K562 (cell line): ENCODE data around the gene APBA2. TPM values are rescaled to one million over a fixed set of nuclear protein-coding genes. Genes with fewer than 3 reads are reported as not detected.

Experiments
- ATF7 ChIP-seq: fragments of 450-650 bp; IDR thresholded peaks from 2 replicates; pipeline ENCODE4 v1.7.1; 2014; ENCODE audit warnings: mild to moderate bottlenecking, moderate library complexity
- CHD4 ChIP-seq: fragments of 200-600 bp; sonication (generic); IDR thresholded peaks from 3 replicates; pipeline ENCODE4 v1.6.1; 2012; ENCODE audit warnings: low read depth, mild to moderate bottlenecking, mixed read lengths, low read length, inconsistent platforms; ENCODE audit not compliant: insufficient read depth, insufficient replicate concordance, poor library complexity, severe bottlenecking
- NRF1 ChIP-seq, 2 experiments: fragments of 450-650 bp; IDR thresholded peaks in 1 of 2; conservative IDR thresholded peaks in 1 of 2; 2 replicates each; pipeline ENCODE4 v1.6.1; 2014; ENCODE audit warnings: mild to moderate bottlenecking in 2 of 2
- POLR2A ChIP-seq: fragments of 450-650 bp; conservative IDR thresholded peaks from 2 replicates; pipeline ENCODE4 v1.6.1; 2016
- RAD51 ChIP-seq: fragments of 450-650 bp; IDR thresholded peaks from 2 replicates; pipeline ENCODE4 v1.7.1; 2016; ENCODE audit warnings: low read depth, mild to moderate bottlenecking, borderline replicate concordance
- RBBP5 ChIP-seq: fragments of 200-600 bp; sonication (generic); IDR thresholded peaks from 2 replicates; pipeline ENCODE4 v1.6.1; 2012; ENCODE audit warnings: borderline replicate concordance, mild to moderate bottlenecking, low read length, control low read depth, inconsistent platforms; ENCODE audit not compliant: insufficient read depth, poor library complexity, severe bottlenecking
- SIN3A ChIP-seq, 2 experiments: fragments of 150-350 bp in 1 of 2; IDR thresholded peaks; 2 replicates each; pipeline ENCODE4 v1.6.1; 2011 to 2016; ENCODE audit warnings: borderline replicate concordance in 2 of 2, low read depth in 2 of 2, low read length in 2 of 2, mild to moderate bottlenecking in 2 of 2, moderate library complexity in 2 of 2; ENCODE audit not compliant: control insufficient read depth in 1 of 2
- ZBTB17 ChIP-seq: fragments of 450-650 bp; formaldehyde crosslinking; IDR thresholded peaks from 2 replicates; pipeline ENCODE4 v1.4.0; 2020; ENCODE audit warnings: mild to moderate bottlenecking
- ZNF318 ChIP-seq, 2 experiments: fragments of 450-650 bp; IDR thresholded peaks; 2 replicates each; pipeline ENCODE4 v1.6.1; 2016; ENCODE audit warnings: mild to moderate bottlenecking in 2 of 2, borderline replicate concordance in 1 of 2, low read depth in 1 of 2, moderate library complexity in 1 of 2
- polyA plus RNA-seq, 8 experiments: library from polyadenylated mRNA; depleted of rRNA in 4 of 8; stranded (reverse) in 5 of 8; unstranded in 3 of 8; fragments of >200 nt; fragmentation: Nextera tagmentation in 2 of 8; fragmentation: Illumina TruSeq in 1 of 8; extraction: Ambion mirVana in 2 of 8; extraction: Trizol in 1 of 8; gene quantifications; 2 replicates each; pipeline versions ENCODE4 v1.2.1 to v1.2.3, GENCODE V29; 2011 to 2014; ENCODE audit warnings: inconsistent platforms in 1 of 8, missing spikeins in 1 of 8
- total RNA-seq, 7 experiments: library from RNA; depleted of rRNA in 6 of 7; stranded (reverse); fragments of >200 nt in 6 of 7; fragmentation: Illumina TruSeq in 2 of 7; extraction: Trizol in 2 of 7; gene quantifications; 2 replicates each; pipeline versions ENCODE4 v1.2.1 to v1.2.3, GENCODE V29; 2011 to 2021; ENCODE audit warnings: low replicate concordance in 1 of 7
- TF ChIP-seq, protein P1 (sequence below): sonication (generic); formaldehyde crosslinking; IDR thresholded peaks from 2 replicates; pipeline ENCODE4 v1.8.0; 2023; ENCODE audit warnings: mild to moderate bottlenecking, missing genetic modification reagents
- TF ChIP-seq, protein P2 (sequence below): fragments of 200-800 bp; sonication (Bioruptor generic); IDR thresholded peaks from 2 replicates; pipeline ENCODE4 v1.6.1; 2016; ENCODE audit warnings: missing genetic modification characterization, missing compliant biosample characterization

Gene APBA2
- total and polyA plus RNA-seq, 9 of the 15 experiments (the other 6 are each of a cell fraction or from before 2014, with no cell fraction given): 0.24 to 40.9 (median 25.2) TPM

- TF ChIP-seq ZNF318 (IDR thresholded peaks at IDR 0.05; ENCODE audit: borderline replicate concordance in 1 of 2, low read depth in 1 of 2) (no peak), RBBP5 (peak; percentile 75), ZBTB17 (CRISPR knock-in tag) (no peak), CHD4 (no peak), NRF1 (conservative IDR thresholded peaks at IDR 0.05 in 1 of 2, IDR thresholded peaks at IDR 0.05 in 1 of 2) (peak; percentile 52 to 59), RAD51 (no peak), SIN3A (IDR thresholded peaks at IDR 0.05; ENCODE audit: borderline replicate concordance in 2 of 2, control insufficient read depth in 1 of 2, low read depth in 2 of 2, low read length in 2 of 2) (0 out of 4 replicates have a peak, but pooled peaks of 1 of the 2 experiments have one; percentile 1), POLR2A (no peak), ATF7 (no peak)
- TF ChIP-seq, protein P1, sequence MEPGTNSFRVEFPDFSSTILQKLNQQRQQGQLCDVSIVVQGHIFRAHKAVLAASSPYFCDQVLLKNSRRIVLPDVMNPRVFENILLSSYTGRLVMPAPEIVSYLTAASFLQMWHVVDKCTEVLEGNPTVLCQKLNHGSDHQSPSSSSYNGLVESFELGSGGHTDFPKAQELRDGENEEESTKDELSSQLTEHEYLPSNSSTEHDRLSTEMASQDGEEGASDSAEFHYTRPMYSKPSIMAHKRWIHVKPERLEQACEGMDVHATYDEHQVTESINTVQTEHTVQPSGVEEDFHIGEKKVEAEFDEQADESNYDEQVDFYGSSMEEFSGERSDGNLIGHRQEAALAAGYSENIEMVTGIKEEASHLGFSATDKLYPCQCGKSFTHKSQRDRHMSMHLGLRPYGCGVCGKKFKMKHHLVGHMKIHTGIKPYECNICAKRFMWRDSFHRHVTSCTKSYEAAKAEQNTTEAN: no peak
- TF ChIP-seq, protein P2, sequence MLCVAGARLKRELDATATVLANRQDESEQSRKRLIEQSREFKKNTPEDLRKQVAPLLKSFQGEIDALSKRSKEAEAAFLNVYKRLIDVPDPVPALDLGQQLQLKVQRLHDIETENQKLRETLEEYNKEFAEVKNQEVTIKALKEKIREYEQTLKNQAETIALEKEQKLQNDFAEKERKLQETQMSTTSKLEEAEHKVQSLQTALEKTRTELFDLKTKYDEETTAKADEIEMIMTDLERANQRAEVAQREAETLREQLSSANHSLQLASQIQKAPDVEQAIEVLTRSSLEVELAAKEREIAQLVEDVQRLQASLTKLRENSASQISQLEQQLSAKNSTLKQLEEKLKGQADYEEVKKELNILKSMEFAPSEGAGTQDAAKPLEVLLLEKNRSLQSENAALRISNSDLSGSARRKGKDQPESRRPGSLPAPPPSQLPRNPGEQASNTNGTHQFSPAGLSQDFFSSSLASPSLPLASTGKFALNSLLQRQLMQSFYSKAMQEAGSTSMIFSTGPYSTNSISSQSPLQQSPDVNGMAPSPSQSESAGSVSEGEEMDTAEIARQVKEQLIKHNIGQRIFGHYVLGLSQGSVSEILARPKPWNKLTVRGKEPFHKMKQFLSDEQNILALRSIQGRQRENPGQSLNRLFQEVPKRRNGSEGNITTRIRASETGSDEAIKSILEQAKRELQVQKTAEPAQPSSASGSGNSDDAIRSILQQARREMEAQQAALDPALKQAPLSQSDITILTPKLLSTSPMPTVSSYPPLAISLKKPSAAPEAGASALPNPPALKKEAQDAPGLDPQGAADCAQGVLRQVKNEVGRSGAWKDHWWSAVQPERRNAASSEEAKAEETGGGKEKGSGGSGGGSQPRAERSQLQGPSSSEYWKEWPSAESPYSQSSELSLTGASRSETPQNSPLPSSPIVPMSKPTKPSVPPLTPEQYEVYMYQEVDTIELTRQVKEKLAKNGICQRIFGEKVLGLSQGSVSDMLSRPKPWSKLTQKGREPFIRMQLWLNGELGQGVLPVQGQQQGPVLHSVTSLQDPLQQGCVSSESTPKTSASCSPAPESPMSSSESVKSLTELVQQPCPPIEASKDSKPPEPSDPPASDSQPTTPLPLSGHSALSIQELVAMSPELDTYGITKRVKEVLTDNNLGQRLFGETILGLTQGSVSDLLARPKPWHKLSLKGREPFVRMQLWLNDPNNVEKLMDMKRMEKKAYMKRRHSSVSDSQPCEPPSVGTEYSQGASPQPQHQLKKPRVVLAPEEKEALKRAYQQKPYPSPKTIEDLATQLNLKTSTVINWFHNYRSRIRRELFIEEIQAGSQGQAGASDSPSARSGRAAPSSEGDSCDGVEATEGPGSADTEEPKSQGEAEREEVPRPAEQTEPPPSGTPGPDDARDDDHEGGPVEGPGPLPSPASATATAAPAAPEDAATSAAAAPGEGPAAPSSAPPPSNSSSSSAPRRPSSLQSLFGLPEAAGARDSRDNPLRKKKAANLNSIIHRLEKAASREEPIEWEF (CRISPR knock-in tag): no peak
These were observed at the start of gene APBA2 (continued) for GRCh38 chr15:28885630-28886430.
